ENCODE results near the gene SHISAL1.

GRCh38 chr22:44263547-44263946, 49.2 kb downstream of the SHISAL1 start:
- no peak for TF ChIP-seq CTCF (IDR thresholded peaks at IDR 0.05; ENCODE audit: low read depth, low read length)
- no peak for TF ChIP-seq EZH2phosphoT487 (IDR thresholded peaks at IDR 0.05; ENCODE audit: low read depth)

All from OCI-LY3 (cell line).